GM13977 (cell line): ENCODE results near the gene HLTF.
A peak's percentile ranks its signal among the peaks of the same experiment; 100 is the strongest.

ENCODE experiments used
- DNase-seq: peaks from one replicate; pipeline ENCODE4 v3.0.0; 2012; ENCODE audit warnings: low spot score
- in situ Hi-C: fragments of 300-500 bp; cut with MboI; formaldehyde crosslinking; loops from one replicate; pipeline ENCODE4 v1.12.0; 2022; ENCODE audit warnings: low sequenced_read_pairs, low pct_unique_long_range_greater_than_20kb, mixed read lengths, inconsistent platforms; ENCODE audit not compliant: unreplicated experiment
- TF ChIP-seq, protein P1 (sequence below): IDR thresholded peaks from 2 replicates; pipeline ENCODE4 v1.5.1; 2012; ENCODE audit warnings: mild to moderate bottlenecking, control low read depth; ENCODE audit not compliant: insufficient read depth; ENCODE audit errors: extremely low read depth, missing control alignments

The HLTF gene

DNA sequence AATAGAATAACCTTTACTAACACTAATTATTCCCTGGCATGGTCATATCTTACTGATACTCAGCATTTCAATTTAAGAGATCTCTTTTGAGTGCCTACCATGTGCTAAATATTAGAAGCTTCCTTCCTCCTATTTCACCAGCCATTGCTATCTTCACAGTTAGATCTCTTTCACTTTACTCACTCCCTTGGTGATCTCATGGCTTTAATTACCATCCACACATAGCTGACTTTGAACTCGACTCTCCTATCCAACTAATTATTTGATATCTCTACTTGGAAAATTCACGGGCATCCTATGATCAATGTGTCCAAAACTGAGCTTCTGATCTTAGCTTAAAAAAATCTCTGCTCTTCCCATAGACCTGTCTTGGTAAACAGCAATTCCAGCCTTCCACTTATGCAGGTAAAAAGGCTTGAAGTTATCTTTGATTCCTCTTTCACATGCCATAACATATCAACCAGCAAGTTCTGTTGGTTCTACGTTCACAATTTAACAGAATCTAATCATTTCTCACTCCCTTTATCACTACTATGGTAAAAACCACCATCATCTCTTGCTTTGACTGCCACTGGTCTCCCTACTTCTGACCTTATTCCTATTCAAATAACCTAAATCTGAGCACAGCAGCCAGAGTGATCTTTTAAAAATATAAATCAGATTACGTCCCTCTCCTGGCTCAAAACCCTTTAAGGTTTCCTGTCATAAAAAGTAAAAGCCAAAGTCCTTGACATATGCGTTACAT is 41.8 kb downstream of the HLTF start:
- no peak for DNase-seq
- TF ChIP-seq, protein P1, sequence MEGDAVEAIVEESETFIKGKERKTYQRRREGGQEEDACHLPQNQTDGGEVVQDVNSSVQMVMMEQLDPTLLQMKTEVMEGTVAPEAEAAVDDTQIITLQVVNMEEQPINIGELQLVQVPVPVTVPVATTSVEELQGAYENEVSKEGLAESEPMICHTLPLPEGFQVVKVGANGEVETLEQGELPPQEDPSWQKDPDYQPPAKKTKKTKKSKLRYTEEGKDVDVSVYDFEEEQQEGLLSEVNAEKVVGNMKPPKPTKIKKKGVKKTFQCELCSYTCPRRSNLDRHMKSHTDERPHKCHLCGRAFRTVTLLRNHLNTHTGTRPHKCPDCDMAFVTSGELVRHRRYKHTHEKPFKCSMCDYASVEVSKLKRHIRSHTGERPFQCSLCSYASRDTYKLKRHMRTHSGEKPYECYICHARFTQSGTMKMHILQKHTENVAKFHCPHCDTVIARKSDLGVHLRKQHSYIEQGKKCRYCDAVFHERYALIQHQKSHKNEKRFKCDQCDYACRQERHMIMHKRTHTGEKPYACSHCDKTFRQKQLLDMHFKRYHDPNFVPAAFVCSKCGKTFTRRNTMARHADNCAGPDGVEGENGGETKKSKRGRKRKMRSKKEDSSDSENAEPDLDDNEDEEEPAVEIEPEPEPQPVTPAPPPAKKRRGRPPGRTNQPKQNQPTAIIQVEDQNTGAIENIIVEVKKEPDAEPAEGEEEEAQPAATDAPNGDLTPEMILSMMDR: no peak
- in situ Hi-C loops: no loop called here

DNA sequence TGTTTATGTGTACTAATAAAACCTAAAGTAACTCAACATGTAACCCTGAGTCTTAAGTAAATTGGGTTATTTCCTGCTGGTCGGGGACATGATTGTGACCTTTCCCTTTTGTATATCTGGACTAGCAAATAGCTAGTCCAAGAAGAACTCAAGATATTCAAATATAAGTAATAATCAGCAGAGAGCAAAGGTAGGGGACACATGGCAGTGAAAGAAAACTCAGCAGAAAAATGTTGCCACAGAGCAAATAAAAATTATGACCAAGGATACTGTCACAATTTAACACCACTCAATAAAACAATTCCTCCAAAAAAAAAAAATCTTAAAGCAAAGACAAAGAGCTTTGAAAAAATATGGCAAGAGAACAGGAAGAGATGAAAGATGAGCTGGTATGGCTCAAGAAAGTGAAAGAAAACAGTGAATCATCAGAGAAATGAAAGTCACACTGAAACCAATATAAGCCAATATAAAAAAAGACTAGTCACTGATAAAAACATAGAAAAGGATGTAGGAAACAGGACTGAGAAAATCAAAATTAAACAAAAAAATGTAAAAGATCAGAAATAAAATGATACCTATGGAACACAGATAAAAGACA is 43.4 kb downstream of the HLTF start:
- DNase-seq: peak; percentile 45
- in situ Hi-C loops: no loop called here
- TF ChIP-seq, protein P1: no peak

DNA sequence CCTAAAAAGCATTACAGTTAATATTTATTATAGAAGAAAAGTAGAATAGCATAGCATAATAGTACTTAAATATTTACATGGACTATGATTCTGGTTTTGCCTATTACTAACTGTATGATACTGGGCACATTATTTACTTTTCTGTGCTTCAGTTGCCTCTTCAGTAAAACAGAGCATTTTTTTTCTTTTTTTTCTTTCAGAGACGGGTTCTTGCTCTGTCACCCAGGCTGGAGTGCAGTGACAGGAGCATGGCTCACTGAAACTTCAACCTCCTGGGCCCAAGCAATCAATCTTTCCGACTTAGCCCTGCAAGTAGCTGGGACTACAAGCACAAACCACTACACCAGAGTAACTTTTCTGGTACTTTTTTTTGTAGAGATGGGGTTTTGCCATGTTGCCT is 48.0 kb downstream of the HLTF start:
- TF ChIP-seq, protein P1: no peak
- DNase-seq: no peak
- in situ Hi-C loops: no loop called here

DNA sequence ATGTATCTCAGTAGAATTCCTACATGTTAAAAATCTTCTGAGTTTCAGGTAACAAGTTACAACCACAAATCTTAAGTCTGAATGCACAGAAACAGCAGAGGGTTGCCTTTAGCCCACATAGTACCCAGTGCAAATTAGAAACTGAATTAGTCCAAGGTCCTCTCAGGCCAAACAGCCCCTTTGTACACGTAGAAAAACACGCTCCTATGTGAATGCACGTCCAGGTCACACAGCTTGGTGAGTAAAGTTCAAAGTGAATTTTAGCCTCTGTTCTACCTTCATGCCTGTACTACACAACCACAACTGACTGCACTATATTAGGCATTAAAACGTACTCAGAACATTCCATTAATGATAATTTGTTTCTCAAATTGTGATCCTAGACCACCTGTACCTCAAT is 48.6 kb downstream of the HLTF start:
- no peak for DNase-seq
- TF ChIP-seq, protein P1: no peak
- in situ Hi-C loops: no loop called here

DNA sequence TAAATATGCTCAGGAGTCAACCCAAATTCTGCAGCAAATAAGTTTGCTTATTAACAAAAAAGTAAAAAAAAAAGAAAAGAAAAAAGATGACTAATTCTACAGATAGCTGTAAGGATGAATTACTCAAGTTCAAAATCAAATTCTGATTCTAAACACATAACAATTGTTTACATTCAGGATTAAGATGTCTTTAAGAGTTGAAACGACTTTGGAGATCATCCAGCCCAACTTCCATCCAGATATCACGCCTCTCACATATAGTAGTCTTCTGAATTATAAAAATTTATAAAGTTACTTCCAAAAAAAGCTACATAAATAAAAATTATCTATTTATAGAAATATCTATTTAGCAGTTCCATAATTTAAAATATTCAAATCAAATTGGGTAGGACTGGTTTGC is 55.2 kb downstream of the HLTF start:
- no peak for DNase-seq
- in situ Hi-C loops: no loop called here
- TF ChIP-seq, protein P1: no peak

DNA sequence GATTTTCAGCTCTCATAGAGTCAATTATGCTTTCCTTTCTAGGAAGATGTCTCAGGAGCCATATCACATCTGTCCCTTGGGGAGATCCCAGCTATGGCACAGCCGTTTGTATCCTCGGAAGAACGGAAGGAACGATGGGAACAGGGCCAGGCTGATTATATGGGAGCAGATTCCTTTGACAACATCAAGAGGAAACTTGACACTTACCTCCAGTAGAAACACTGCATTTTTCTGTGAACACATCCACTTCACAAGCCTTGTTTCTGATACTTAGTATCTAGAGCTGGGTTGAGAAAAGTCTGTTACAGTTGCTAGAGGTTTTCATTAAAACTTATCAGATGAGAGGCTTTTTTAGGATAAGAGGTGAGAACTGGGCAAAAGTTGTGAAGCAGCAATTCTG is 59.6 kb downstream of the HLTF start:
- TF ChIP-seq, protein P1: no peak
- in situ Hi-C loops: no loop called here
- DNase-seq: no peak
